ENCODE data around the gene TTLL8.

DNA sequence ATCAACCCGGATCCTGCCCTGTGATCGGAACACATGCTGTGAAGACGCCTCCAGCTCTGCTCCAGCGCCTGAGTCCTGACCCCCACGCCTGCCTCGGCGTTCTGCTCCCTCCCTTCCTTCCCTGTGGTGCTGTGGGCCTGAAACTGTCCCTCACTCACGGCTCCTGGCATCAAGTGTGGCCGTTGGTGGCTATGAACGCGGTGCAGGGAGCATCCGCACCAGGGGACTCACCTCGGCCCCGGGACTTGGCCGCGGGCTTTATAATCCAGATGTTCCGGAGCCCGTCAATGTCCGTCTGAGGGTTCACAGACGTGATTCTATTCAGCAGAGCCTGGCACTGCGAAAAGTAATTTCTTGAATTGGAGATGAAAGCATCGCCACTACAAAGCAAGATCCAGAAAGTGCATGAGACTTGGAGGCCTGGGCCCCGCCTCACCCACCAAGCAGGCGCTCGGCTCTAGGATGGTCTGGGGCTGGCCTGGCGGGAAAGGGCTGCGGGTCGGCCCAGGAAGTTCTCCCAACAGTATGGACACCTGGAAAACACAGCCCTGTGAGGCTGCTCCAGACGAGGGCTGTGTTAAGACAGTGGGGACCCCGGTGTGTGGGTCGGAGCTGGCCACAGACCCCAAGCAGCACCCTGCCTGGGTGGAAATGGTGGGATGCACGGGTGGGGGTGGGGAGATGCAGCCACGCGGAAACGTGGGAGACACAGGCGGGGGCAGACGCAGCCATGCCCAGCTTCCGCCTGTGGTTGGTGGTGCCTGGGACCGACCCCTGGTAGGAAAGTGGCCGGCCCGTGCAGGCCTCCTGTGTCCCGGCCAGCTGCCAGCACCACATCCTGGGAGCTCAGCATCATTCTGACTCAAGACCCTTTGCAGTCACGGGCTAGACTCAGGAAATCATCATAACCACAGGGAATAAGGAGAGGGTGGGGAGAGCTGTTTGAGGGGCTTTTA is 23.7 kb downstream of the TTLL8 start:
- TF ChIP-seq, protein P1, sequence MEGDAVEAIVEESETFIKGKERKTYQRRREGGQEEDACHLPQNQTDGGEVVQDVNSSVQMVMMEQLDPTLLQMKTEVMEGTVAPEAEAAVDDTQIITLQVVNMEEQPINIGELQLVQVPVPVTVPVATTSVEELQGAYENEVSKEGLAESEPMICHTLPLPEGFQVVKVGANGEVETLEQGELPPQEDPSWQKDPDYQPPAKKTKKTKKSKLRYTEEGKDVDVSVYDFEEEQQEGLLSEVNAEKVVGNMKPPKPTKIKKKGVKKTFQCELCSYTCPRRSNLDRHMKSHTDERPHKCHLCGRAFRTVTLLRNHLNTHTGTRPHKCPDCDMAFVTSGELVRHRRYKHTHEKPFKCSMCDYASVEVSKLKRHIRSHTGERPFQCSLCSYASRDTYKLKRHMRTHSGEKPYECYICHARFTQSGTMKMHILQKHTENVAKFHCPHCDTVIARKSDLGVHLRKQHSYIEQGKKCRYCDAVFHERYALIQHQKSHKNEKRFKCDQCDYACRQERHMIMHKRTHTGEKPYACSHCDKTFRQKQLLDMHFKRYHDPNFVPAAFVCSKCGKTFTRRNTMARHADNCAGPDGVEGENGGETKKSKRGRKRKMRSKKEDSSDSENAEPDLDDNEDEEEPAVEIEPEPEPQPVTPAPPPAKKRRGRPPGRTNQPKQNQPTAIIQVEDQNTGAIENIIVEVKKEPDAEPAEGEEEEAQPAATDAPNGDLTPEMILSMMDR (IDR thresholded peaks at IDR 0.05; ENCODE audit: low read depth, low read length): no peak
- no peak for TF ChIP-seq MYC (IDR thresholded peaks at IDR 0.05; ENCODE audit: low read depth, low read length)
